C4-2B (cell line): Measurements from ENCODE around the gene TTLL7.

Experiments
- CTCF ChIP-seq: fragments of 450-650 bp; conservative IDR thresholded peaks from 2 replicates; pipeline ENCODE4 v1.5.1; 2017; ENCODE audit warnings: mild to moderate bottlenecking
- ZFX ChIP-seq: fragments of 450-650 bp; IDR thresholded peaks from 2 replicates; pipeline ENCODE4 v1.6.1; 2017

GRCh38 chr1:83994111-83994510, 4.8 kb downstream of the TTLL7 start:
- no peak for TF ChIP-seq CTCF
- TF ChIP-seq ZFX, result no peak
